SK-N-SH treated with all-trans-retinoic acid at 6 μM for 48 hours (cell line): ENCODE results near the gene SPRED1.

ENCODE experiments used
- ARNTL ChIP-seq: fragments of 450-650 bp; formaldehyde crosslinking; IDR thresholded peaks from 2 replicates; pipeline ENCODE4 v1.5.0; 2020; ENCODE audit warnings: low read depth, mild to moderate bottlenecking, moderate library complexity, borderline replicate concordance
- BACH2 ChIP-seq: fragments of 250-450 bp; sonication (Bioruptor Pico); IDR thresholded peaks from 2 replicates; pipeline ENCODE4 v1.9.0; 2021; ENCODE audit warnings: mild to moderate bottlenecking, borderline replicate concordance
- CSDC2 ChIP-seq: fragments of 250-450 bp; sonication (Bioruptor Pico); IDR thresholded peaks from 2 replicates; pipeline ENCODE4 v1.5.0; 2020; ENCODE audit warnings: mild to moderate bottlenecking, moderate library complexity
- ESRRG ChIP-seq: fragments of 250-450 bp; sonication (Bioruptor Pico); IDR thresholded peaks from 2 replicates; pipeline ENCODE4 v1.6.1; 2021; ENCODE audit warnings: mild to moderate bottlenecking
- GLIS3 ChIP-seq: fragments of 250-450 bp; sonication (Bioruptor Pico); IDR thresholded peaks from 2 replicates; pipeline ENCODE4 v1.5.0; 2020; ENCODE audit warnings: mild to moderate bottlenecking, moderate library complexity
- RARB ChIP-seq: fragments of 250-450 bp; sonication (Bioruptor Pico); IDR thresholded peaks from 2 replicates; pipeline ENCODE4 v1.8.0; 2021; ENCODE audit warnings: mild to moderate bottlenecking, moderate library complexity
- ZFP3 ChIP-seq: fragments of 250-450 bp; sonication (Bioruptor Pico); IDR thresholded peaks from 2 replicates; pipeline ENCODE4 v1.5.0; 2020; ENCODE audit warnings: mild to moderate bottlenecking, moderate library complexity
- ZFP30 ChIP-seq: fragments of 450-650 bp; formaldehyde crosslinking; IDR thresholded peaks from 2 replicates; pipeline ENCODE4 v1.5.0; 2022; ENCODE audit warnings: mild to moderate bottlenecking, moderate library complexity
- ZNF70 ChIP-seq: fragments of 450-650 bp; formaldehyde crosslinking; IDR thresholded peaks from 2 replicates; pipeline ENCODE4 v1.5.0; 2020; ENCODE audit warnings: mild to moderate bottlenecking, moderate library complexity
- TF ChIP-seq, protein P1 (sequence below): fragments of 250-450 bp; sonication (Bioruptor Pico); IDR thresholded peaks from 2 replicates; pipeline ENCODE4 v1.8.0; 2020; ENCODE audit warnings: mild to moderate bottlenecking, moderate library complexity, borderline replicate concordance
- TF ChIP-seq, protein P2 (sequence below): fragments of 250-450 bp; sonication (Bioruptor Pico); IDR thresholded peaks from 2 replicates; pipeline ENCODE4 v1.5.1; 2020; ENCODE audit warnings: low read depth, mild to moderate bottlenecking, moderate library complexity
- TF ChIP-seq, protein P3 (sequence below): fragments of 250-450 bp; sonication (Bioruptor Pico); IDR thresholded peaks from 2 replicates; pipeline ENCODE4 v1.8.0; 2021; ENCODE audit warnings: low read depth, mild to moderate bottlenecking, moderate library complexity, borderline replicate concordance

GRCh38 chr15:38406436-38406835 is 153.8 kb downstream of the SPRED1 start:
- TF ChIP-seq, protein P1, sequence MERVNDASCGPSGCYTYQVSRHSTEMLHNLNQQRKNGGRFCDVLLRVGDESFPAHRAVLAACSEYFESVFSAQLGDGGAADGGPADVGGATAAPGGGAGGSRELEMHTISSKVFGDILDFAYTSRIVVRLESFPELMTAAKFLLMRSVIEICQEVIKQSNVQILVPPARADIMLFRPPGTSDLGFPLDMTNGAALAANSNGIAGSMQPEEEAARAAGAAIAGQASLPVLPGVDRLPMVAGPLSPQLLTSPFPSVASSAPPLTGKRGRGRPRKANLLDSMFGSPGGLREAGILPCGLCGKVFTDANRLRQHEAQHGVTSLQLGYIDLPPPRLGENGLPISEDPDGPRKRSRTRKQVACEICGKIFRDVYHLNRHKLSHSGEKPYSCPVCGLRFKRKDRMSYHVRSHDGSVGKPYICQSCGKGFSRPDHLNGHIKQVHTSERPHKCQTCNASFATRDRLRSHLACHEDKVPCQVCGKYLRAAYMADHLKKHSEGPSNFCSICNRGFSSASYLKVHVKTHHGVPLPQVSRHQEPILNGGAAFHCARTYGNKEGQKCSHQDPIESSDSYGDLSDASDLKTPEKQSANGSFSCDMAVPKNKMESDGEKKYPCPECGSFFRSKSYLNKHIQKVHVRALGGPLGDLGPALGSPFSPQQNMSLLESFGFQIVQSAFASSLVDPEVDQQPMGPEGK (CRISPR knock-in tag) = no peak
- TF ChIP-seq ZFP3 (CRISPR knock-in tag) (no peak), ZFP30 (CRISPR knock-in tag) (no peak), ZNF70 (CRISPR knock-in tag) (no peak), ESRRG (CRISPR knock-in tag) (no peak), BACH2 (no peak), RARB (CRISPR knock-in tag) (no peak), GLIS3 (CRISPR knock-in tag) (no peak), CSDC2 (CRISPR knock-in tag) (no peak), ARNTL (no peak)
- TF ChIP-seq, protein P2, sequence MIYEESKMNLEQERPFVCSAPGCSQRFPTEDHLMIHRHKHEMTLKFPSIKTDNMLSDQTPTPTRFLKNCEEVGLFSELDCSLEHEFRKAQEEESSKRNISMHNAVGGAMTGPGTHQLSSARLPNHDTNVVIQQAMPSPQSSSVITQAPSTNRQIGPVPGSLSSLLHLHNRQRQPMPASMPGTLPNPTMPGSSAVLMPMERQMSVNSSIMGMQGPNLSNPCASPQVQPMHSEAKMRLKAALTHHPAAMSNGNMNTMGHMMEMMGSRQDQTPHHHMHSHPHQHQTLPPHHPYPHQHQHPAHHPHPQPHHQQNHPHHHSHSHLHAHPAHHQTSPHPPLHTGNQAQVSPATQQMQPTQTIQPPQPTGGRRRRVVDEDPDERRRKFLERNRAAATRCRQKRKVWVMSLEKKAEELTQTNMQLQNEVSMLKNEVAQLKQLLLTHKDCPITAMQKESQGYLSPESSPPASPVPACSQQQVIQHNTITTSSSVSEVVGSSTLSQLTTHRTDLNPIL (CRISPR knock-in tag) = no peak
- TF ChIP-seq, protein P3, sequence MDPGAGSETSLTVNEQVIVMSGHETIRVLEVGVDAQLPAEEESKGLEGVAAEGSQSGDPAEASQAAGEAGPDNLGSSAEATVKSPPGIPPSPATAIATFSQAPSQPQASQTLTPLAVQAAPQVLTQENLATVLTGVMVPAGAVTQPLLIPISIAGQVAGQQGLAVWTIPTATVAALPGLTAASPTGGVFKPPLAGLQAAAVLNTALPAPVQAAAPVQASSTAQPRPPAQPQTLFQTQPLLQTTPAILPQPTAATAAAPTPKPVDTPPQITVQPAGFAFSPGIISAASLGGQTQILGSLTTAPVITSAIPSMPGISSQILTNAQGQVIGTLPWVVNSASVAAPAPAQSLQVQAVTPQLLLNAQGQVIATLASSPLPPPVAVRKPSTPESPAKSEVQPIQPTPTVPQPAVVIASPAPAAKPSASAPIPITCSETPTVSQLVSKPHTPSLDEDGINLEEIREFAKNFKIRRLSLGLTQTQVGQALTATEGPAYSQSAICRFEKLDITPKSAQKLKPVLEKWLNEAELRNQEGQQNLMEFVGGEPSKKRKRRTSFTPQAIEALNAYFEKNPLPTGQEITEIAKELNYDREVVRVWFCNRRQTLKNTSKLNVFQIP = no peak
